CD4-positive, alpha-beta memory T cell (primary cell): ENCODE data around the gene SEMA3G. TPM values are rescaled to one million over a fixed set of nuclear protein-coding genes. Genes with fewer than 3 reads are reported as not detected.
A peak's percentile ranks its signal among the peaks of the same experiment; 100 is the strongest.

ENCODE experiments used
- CTCF ChIA-PET: fragments of 350-600 bp; sonication (Branson Sonifier 250); formaldehyde crosslinking; loops from one replicate; lab custom pipeline; 2021; ENCODE audit warnings: inconsistent platforms; ENCODE audit not compliant: partially characterized antibody; lab: Charles Lee
- POLR2A ChIA-PET: fragments of 350-600 bp; sonication (Branson Sonifier 250); formaldehyde crosslinking; loops from one replicate; lab custom pipeline; 2021; ENCODE audit not compliant: partially characterized antibody; lab: Charles Lee
- DNase-seq, 5 donors: peaks; one replicate each; pipeline versions ENCODE4 v3.0.0 to v3.0.0-alpha.2; 2020 to 2022; ENCODE audit warnings: mixed read lengths in 1 of 5
- H3K27ac ChIP-seq: one replicate; pipeline ENCODE4 v1.7.0; 2013; ENCODE audit warnings: low read depth, low read length
- H3K27me3 ChIP-seq: 2 replicates; pipeline ENCODE4 v1.7.0; 2013; ENCODE audit warnings: mild to moderate bottlenecking, low read length, moderate library complexity; ENCODE audit not compliant: insufficient read depth
- H3K36me3 ChIP-seq: 2 replicates; pipeline ENCODE4 v1.7.0; 2013; ENCODE audit warnings: mild to moderate bottlenecking, low read length, moderate library complexity; ENCODE audit not compliant: insufficient read depth
- H3K4me1 ChIP-seq: 2 replicates; pipeline ENCODE4 v1.7.0; 2013; ENCODE audit warnings: mild to moderate bottlenecking, low read length, moderate library complexity; ENCODE audit not compliant: insufficient read depth
- H3K4me3 ChIP-seq, 2 donors: one replicate each; pipeline ENCODE4 v1.7.0; 2013; ENCODE audit warnings: low read length in 2 of 2, mild to moderate bottlenecking in 1 of 2
- H3K9me3 ChIP-seq, 2 donors: one replicate each; pipeline ENCODE4 v1.7.0; 2013; ENCODE audit warnings: low read length in 2 of 2, control low read depth in 1 of 2; ENCODE audit not compliant: control insufficient read depth in 1 of 2
- H3K27ac Mint-ChIP-seq, 7 donors: one replicate each; pipeline ENCODE4 v1.8.0; 2020 to 2021; ENCODE audit warnings: mixed read lengths in 7 of 7, mild to moderate bottlenecking in 6 of 7, inconsistent platforms in 3 of 7, moderate library complexity in 3 of 7
- H3K27me3 Mint-ChIP-seq, 2 donors: one replicate each; pipeline ENCODE4 v1.8.0; 2020 to 2021; ENCODE audit warnings: mixed read lengths in 2 of 2
- H3K36me3 Mint-ChIP-seq, 2 donors: one replicate each; pipeline ENCODE4 v1.8.0; 2020 to 2021; ENCODE audit warnings: mixed read lengths in 2 of 2, inconsistent platforms in 1 of 2, mild to moderate bottlenecking in 1 of 2
- H3K4me1 Mint-ChIP-seq, 4 donors: one replicate each; pipeline ENCODE4 v1.8.0; 2020 to 2021; ENCODE audit warnings: mixed read lengths in 4 of 4, mild to moderate bottlenecking in 1 of 4
- H3K4me3 Mint-ChIP-seq, 8 donors: one replicate each; pipeline ENCODE4 v1.8.0; 2020 to 2021; ENCODE audit warnings: mixed read lengths in 8 of 8, mild to moderate bottlenecking in 7 of 8, moderate library complexity in 6 of 8, inconsistent platforms in 3 of 8
- H3K9me3 Mint-ChIP-seq, 8 donors: one replicate each; pipeline ENCODE4 v1.8.0; 2020 to 2021; ENCODE audit warnings: mixed read lengths in 8 of 8, mild to moderate bottlenecking in 5 of 8, inconsistent platforms in 3 of 8, moderate library complexity in 1 of 8
- intact Hi-C: fragments of 100-400 bp; cut with micrococcal nuclease; formaldehyde crosslinking; loops from one replicate; pipeline ENCODE4 v1.15.1; 2023
- polyA plus RNA-seq, 2 donors: library from polyadenylated mRNA; unstranded; fragments of 300-500 nt; fragmentation: Illumina TruSeq; gene quantifications; one replicate each; pipeline ENCODE4 v1.2.3, GENCODE V29; 2021
- total RNA-seq, 2 experiments: library from RNA; stranded (reverse); gene quantifications; one replicate each; pipeline ENCODE4 v1.2.3, GENCODE V29; 2021

Gene SEMA3G
- total and polyA plus RNA-seq, 4 experiments from 2014 or later, result 0.17 to 0.29 (median 0.22) TPM; not detected in 1

DNA sequence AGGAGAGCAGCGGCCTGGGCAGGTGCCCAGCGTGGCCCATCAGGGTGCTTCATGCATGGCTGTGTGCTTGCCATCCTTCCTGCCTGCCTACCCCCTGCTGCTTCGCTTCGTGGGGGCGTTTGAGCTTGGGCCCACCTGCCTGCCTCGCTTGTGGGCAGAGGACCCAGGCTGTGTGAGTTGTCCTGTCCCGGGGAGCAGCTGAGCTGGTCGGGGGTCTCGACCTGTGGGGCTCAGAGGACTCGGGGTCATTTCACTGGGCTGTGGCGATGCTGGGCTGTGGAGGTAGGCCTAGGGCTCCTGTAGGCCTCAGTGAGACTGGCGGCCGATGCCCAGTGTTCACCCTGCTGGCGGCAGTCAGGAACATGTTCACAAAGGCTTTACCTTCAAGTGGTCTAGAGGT, 38.2 kb upstream of the SEMA3G start:
- H3K4me1 Mint-ChIP-seq, result peaks cover 0 to 3% (median 0%) of the 10 kb centered on the region in 4 donors

DNA sequence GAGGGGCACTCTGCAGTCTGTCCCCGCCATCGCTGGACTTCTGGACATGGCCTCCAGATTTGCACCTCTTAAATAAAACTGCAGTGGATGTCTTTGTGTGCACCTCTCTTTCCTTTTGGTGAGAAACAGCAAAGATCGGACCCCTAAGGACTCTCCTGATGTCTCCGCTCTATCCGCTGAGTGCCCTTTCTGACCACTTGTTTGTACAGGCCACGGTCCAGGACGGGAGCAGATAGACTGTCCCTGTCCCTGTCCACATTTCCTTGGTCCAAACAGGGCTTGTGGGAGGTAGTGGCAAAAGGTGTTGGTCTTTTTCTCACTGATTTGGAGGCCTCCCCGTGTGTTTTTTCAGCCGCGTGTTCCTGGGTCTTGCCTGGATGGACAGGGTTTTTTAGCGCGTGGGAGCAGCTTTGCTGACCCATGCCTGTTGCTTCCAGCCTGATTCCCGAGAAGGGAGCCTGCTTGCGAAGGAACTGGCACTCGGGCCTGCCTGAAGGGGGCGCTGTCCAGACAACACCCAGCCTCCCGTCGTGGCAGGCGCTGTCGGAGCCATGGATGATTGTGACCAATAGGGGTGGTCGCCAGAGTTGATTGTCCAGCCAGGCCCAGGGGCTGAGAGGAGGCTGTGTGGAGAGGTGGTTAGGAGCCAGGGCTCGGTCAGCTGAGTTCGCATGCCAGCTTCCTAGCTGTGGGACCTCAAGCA, 37.1 kb upstream of the SEMA3G start:
- Mint-ChIP-seq H3K9me3 (no peaks in the 10 kb centered on the region), H3K4me3 (no peak overlapping the region), H3K27me3 (no peaks in the 10 kb centered on the region), H3K27ac (no peak overlapping the region), H3K36me3 (peaks cover 34 to 71% of the 10 kb centered on the region in 2 donors), H3K4me1 (peaks cover 0 to 3% (median 0%) of the 10 kb centered on the region in 4 donors)
- Histone ChIP-seq H3K4me1 (no peaks in the 10 kb centered on the region), H3K36me3 (peaks cover 62% of the 10 kb centered on the region), H3K9me3 (no peaks in the 10 kb centered on the region), H3K27me3 (no peaks in the 10 kb centered on the region), H3K4me3 (no peak overlapping the region), H3K27ac (no peak overlapping the region)
- intact Hi-C loops, result no loop called here
- peak in 1 of 5 donors; percentile 9 for DNase-seq
- ChIA-PET POLR2A (no interaction called here), CTCF (no interaction called here)

More for the DNA sequence above, 38.2 kb upstream of the SEMA3G start:
- Mint-ChIP-seq H3K36me3 (peaks cover 37 to 70% of the 10 kb centered on the region in 2 donors), H3K9me3 (no peaks in the 10 kb centered on the region), H3K27me3 (no peaks in the 10 kb centered on the region), H3K4me3 (no peak overlapping the region), H3K27ac (peak overlapping the region in 1 of 7 donors; percentile 38)
- Histone ChIP-seq H3K27me3 (no peaks in the 10 kb centered on the region), H3K9me3 (no peaks in the 10 kb centered on the region), H3K27ac (no peak overlapping the region), H3K4me1 (no peaks in the 10 kb centered on the region), H3K4me3 (no peak overlapping the region), H3K36me3 (peaks cover 51% of the 10 kb centered on the region)
- POLR2A ChIA-PET, result no interaction called here
- CTCF ChIA-PET, result interaction anchor here (0.8 kb wide), 1 partner anchor 70 kb away, joined by 3 read pairs; no protein-coding TSS in a partner anchor
- DNase-seq, result no peak
- intact Hi-C loops, result no loop called here

DNA sequence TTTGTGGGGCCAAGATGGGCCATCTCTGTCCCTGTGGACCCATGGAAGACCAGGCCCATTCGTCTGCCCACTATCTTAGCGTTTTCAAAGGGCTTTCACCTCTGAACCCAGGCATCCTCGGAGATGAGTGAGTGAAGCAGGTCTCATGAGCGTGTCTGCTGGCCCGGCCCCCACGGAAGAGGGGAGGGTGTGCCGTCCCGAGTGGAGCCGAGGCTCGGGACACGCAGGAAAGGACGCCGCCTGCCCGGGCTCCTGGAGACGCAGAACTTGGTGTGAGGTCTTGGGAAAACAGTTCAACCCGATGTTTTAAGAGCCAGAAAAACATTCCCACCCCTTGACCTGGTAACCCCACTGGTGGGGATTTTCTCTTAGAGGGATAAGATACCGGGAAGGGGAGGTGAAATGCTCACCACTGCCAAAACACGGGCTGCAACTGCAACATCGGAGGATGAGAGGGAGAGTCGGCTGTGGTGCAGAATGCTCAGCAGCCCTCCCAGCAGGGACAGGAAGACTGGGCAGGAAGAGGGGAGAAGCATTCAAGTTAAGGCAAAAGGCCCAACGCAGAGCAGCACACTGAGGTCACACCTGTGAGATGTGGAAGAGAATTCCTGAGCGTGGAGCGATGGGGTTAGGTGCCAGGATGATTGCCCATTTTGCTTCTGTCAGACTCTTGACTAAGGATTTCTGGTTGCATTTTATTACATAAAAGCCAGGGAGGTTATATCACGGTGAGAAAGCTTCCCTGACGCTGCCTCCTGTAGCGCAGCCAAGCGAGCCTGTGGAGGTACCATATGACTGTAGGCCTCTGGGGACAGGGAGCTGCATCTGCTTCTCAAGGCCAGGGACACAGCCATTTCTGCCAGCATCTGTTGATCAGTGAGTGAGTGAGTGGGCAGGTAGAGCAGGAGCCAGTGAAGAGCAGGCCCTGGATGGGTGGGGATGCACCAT, 36.1 kb upstream of the SEMA3G start:
- Histone ChIP-seq H3K27me3 (no peaks in the 10 kb centered on the region), H3K9me3 (no peaks in the 10 kb centered on the region), H3K27ac (no peak overlapping the region), H3K36me3 (peaks cover 70% of the 10 kb centered on the region), H3K4me1 (no peaks in the 10 kb centered on the region), H3K4me3 (no peak overlapping the region)
- Mint-ChIP-seq H3K4me3 (no peak overlapping the region), H3K36me3 (peaks cover 34 to 74% of the 10 kb centered on the region in 2 donors), H3K9me3 (no peaks in the 10 kb centered on the region), H3K27ac (no peak overlapping the region), H3K27me3 (no peaks in the 10 kb centered on the region), H3K4me1 (peaks cover 0 to 3% (median 0%) of the 10 kb centered on the region in 4 donors)
- POLR2A ChIA-PET, result no interaction called here
- CTCF ChIA-PET, result no interaction called here
- no peak for DNase-seq
- intact Hi-C loops, result no loop called here

DNA sequence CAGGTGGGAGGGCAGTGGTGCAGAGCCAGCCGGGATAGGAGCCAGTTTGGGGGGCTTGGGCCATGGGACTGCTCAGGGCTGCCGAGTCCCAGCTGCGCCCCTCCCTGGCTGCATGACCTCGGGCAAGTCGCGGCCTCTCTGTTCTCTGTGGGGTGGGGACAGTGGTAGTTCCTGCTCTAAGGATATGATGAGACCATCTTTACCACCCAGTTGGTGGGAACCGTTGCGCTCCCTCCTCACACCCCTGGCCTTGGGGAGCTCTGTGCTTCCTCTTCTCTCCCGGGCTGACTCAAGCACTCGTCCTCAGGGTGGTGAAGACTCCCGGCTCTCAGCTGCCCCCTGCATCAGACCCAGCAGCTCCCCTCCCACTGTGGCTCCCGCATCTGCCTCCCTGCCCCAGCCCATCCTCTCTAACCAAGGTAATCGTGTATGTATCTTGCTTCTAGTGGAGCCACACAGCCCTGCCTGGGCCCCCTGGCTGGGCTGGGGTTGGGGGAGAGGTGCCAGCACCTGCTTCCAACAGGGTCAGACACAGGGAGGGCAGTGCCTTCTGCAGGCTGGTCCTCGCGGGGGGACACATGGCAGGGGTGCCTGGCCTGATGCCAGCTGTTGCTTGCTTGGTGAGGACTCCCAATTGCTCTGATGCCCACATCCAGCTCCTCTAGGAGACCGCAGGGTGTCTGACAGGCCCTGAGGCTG, 35.1 kb upstream of the SEMA3G start:
- Histone ChIP-seq H3K9me3 (no peaks in the 10 kb centered on the region), H3K4me3 (no peak overlapping the region), H3K36me3 (peaks cover 73% of the 10 kb centered on the region), H3K4me1 (no peaks in the 10 kb centered on the region), H3K27me3 (no peaks in the 10 kb centered on the region), H3K27ac (no peak overlapping the region)
- no peaks in the 10 kb centered on the region for H3K9me3 Mint-ChIP-seq
- intact Hi-C loops, result no loop called here
- ChIA-PET POLR2A (no interaction called here), CTCF (no interaction called here)
- no peaks in the 10 kb centered on the region for H3K27me3 Mint-ChIP-seq
- DNase-seq, result no peak
- H3K36me3 Mint-ChIP-seq, result peaks cover 37 to 75% of the 10 kb centered on the region in 2 donors
- H3K4me1 Mint-ChIP-seq, result peaks cover 0 to 3% (median 0%) of the 10 kb centered on the region in 4 donors
- H3K4me3 Mint-ChIP-seq, result no peak overlapping the region
- no peak overlapping the region for H3K27ac Mint-ChIP-seq

DNA sequence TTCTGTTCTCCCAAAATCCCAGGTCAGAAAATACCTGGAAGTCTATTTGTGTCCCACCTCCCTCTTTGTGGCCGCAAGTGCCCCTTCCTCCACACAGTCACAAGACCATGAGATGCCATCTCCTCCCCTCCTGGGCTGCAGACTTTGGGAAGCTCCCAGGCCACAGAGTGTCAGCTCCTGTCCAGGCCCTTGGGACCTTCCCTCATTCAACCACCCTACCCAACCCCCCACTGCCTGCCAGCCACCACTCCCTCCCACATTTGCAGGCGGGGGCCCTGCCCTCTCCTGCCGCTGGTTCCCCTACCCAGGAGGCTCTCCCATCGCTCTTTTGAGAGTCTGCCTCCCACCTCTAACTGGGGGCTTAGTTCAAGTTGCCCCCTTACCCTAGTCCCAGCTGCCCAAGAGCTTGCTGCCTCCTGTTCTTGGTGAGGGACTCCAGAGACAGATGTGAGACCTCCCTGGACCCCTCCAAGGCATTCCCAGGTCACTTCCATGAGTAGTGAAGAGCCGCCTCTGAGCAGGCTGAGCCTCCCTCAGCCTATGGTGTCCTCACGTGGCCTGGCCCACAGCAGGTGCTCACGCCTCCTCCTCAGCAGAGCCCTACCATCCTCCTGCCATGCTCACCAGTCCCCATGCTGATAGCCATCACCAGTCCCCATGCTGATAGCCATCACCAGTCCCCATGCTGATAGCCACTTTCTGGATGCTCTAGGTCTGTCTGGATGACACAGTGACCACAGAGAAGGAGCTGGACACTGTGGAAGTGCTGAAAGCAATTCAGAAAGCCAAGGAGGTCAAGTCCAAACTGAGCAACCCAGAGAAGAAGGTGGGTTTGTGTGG, 34.4 kb upstream of the SEMA3G start:
- H3K4me3 ChIP-seq, result no peak overlapping the region
- peaks cover 42 to 77% of the 10 kb centered on the region in 2 donors for H3K36me3 Mint-ChIP-seq
- H3K27me3 ChIP-seq, result no peaks in the 10 kb centered on the region
- ChIA-PET CTCF (no interaction called here), POLR2A (no interaction called here)
- peaks cover 73% of the 10 kb centered on the region for H3K36me3 ChIP-seq
- intact Hi-C loops, result no loop called here
- no peak for DNase-seq
- no peak overlapping the region for H3K27ac ChIP-seq
- peaks cover 0 to 3% (median 0%) of the 10 kb centered on the region in 4 donors for H3K4me1 Mint-ChIP-seq
- H3K4me1 ChIP-seq, result no peaks in the 10 kb centered on the region
- no peaks in the 10 kb centered on the region for H3K9me3 ChIP-seq
- peak overlapping the region in 3 of 7 donors; percentile 22 to 76 (median 42) for H3K27ac Mint-ChIP-seq
- no peaks in the 10 kb centered on the region for H3K9me3 Mint-ChIP-seq
- H3K27me3 Mint-ChIP-seq, result no peaks in the 10 kb centered on the region
- H3K4me3 Mint-ChIP-seq, result no peak overlapping the region

DNA sequence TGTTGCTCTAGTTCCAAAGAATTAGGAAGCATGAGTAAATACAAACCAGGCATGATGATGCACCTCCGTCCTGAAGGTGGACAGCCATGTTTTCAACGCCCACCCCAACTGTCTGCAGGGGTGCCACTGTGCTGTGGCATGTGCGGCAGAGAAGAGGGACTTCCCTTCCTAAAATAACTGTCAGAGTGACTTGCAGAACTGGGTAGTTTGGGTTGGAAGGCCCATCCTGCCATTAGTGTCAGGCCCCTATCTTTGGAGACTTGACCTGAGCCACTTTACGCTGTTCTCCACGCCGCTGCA, 32.8 kb upstream of the SEMA3G start:
- Histone ChIP-seq H3K27ac (no peak overlapping the region), H3K27me3 (no peaks in the 10 kb centered on the region), H3K4me1 (no peaks in the 10 kb centered on the region), H3K36me3 (peaks cover 79% of the 10 kb centered on the region), H3K4me3 (no peak overlapping the region), H3K9me3 (no peaks in the 10 kb centered on the region)
- no peak for DNase-seq
- peaks cover 0 to 3% (median 0%) of the 10 kb centered on the region in 4 donors for H3K4me1 Mint-ChIP-seq
- no peaks in the 10 kb centered on the region for H3K9me3 Mint-ChIP-seq
- H3K27me3 Mint-ChIP-seq, result no peaks in the 10 kb centered on the region
- ChIA-PET POLR2A (no interaction called here), CTCF (no interaction called here)
- intact Hi-C loops, result no loop called here
- H3K4me3 Mint-ChIP-seq, result no peak overlapping the region
- H3K27ac Mint-ChIP-seq, result no peak overlapping the region
- H3K36me3 Mint-ChIP-seq, result peaks cover 51 to 74% of the 10 kb centered on the region in 2 donors
